ENCODE measurements around the gene RALGPS1. TPM values are rescaled to one million over a fixed set of nuclear protein-coding genes. Genes with fewer than 3 reads are reported as not detected.

The RALGPS1 gene
- polyA plus RNA-seq, 3 donors = 0.60 to 4.6 (median 1.3) TPM

DNA sequence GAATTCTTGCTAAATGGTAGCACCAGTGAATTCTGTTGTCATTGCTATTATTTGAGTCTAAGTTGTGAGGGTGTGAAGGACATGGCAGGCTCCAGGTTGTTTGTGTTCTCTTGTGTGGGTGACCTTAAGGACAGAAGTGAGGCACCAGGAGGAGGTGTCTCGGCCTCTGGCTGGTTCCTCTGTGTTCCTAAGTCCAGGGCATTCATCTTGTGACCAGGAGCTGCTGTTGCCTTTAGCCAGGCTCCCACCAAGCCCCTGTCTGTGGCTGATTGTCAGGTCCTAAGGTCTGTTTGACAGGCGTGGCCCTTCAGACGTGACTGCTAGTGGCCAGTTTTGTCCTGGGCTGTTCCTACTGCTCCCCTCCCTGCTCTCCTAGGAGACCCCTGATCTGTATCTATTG is 118.5 kb downstream of the RALGPS1 start:
- Mint-ChIP-seq H3K4me1 (no peaks in the 10 kb centered on the region), H3K27ac (no peak overlapping the region), H3K9me3 (no peaks in the 10 kb centered on the region), H3K4me3 (no peak overlapping the region), H3K36me3 (no peaks in the 10 kb centered on the region), H3K27me3 (ENCODE audit: low read depth in 3 of 3) (peaks cover 2 to 10% (median 5%) of the 10 kb centered on the region in 3 donors)
- Histone ChIP-seq H3K79me2 (ENCODE audit: insufficient read depth, low read length) (no peaks in the 10 kb centered on the region), H3K36me3 (replicated peaks in 1 of 2; ENCODE audit: control insufficient read depth in 1 of 2, insufficient read depth in 2 of 2, low read length in 2 of 2) (no peaks in the 10 kb centered on the region), H3K9me3 (replicated peaks in 1 of 2; ENCODE audit: control insufficient read depth in 1 of 2, insufficient read depth in 1 of 2, low read length in 2 of 2) (no peaks in the 10 kb centered on the region), H4K20me1 (ENCODE audit: insufficient read depth, low read length) (no peaks in the 10 kb centered on the region), H3K4me1 (ENCODE audit: control insufficient read depth in 1 of 2, insufficient read depth in 2 of 2, low read length in 2 of 2) (no peaks in the 10 kb centered on the region), H3K27me3 (ENCODE audit: control insufficient read depth in 2 of 2, insufficient read depth in 2 of 2, low read length in 2 of 2) (no peaks in the 10 kb centered on the region), H3K4me3 (replicated peaks in 1 of 3; ENCODE audit: low read depth in 2 of 3, low read length in 3 of 3) (no peak overlapping the region), H3K27ac (ENCODE audit: low read depth in 1 of 2, low read length in 2 of 2) (no peak overlapping the region), H3K4me2 (replicated peaks; ENCODE audit: extremely low read depth, low read length, poor library complexity, severe bottlenecking) (no peak overlapping the region), H2AFZ (ENCODE audit: insufficient read depth, low read depth, low read length, poor library complexity, severe bottlenecking) (no peak overlapping the region), H3K9ac (ENCODE audit: insufficient read depth, low read length, poor library complexity, severe bottlenecking) (no peak overlapping the region)
- DNase-seq = no peak
- 96% methylated on average over 3 of the region's 3 CpGs for WGBS (ENCODE audit: insufficient coverage)
- intact Hi-C loops (cut with micrococcal nuclease) = no loop called here
- TF ChIP-seq, protein P1, sequence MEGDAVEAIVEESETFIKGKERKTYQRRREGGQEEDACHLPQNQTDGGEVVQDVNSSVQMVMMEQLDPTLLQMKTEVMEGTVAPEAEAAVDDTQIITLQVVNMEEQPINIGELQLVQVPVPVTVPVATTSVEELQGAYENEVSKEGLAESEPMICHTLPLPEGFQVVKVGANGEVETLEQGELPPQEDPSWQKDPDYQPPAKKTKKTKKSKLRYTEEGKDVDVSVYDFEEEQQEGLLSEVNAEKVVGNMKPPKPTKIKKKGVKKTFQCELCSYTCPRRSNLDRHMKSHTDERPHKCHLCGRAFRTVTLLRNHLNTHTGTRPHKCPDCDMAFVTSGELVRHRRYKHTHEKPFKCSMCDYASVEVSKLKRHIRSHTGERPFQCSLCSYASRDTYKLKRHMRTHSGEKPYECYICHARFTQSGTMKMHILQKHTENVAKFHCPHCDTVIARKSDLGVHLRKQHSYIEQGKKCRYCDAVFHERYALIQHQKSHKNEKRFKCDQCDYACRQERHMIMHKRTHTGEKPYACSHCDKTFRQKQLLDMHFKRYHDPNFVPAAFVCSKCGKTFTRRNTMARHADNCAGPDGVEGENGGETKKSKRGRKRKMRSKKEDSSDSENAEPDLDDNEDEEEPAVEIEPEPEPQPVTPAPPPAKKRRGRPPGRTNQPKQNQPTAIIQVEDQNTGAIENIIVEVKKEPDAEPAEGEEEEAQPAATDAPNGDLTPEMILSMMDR (IDR thresholded peaks at IDR 0.05) = no peak

DNA sequence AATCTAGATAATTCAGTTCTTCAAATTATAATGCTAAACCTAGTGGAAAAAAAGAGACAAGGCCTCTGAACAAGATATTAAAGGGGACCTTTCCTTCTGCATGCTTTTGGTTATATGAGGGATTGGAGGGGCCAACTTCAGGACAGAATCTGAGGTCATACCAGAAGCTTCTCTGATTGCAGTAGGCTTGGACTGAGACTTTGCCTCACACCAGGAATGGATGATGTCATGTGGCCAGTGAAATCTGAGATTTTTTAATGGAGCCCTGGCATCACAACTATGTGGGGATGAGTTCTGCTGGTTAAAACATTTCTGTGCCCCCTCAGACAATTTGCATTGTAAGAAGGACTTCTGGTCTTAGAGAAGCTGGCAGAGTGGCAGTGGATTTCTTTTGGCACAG is 119.2 kb downstream of the RALGPS1 start:
- no peaks in the 10 kb centered on the region for H4K20me1 ChIP-seq (ENCODE audit: insufficient read depth, low read length)
- Mint-ChIP-seq H3K4me1 (no peaks in the 10 kb centered on the region), H3K36me3 (no peaks in the 10 kb centered on the region), H3K4me3 (no peak overlapping the region), H3K27ac (no peak overlapping the region), H3K27me3 (ENCODE audit: low read depth in 3 of 3) (peaks cover 2 to 10% (median 5%) of the 10 kb centered on the region in 3 donors), H3K9me3 (no peaks in the 10 kb centered on the region)
- no peaks in the 10 kb centered on the region for H3K27me3 ChIP-seq (ENCODE audit: control insufficient read depth in 2 of 2, insufficient read depth in 2 of 2, low read length in 2 of 2)
- DNase-seq = no peak
- no peak overlapping the region for H3K9ac ChIP-seq (ENCODE audit: insufficient read depth, low read length, poor library complexity, severe bottlenecking)
- H3K9me3 ChIP-seq (replicated peaks in 1 of 2; ENCODE audit: control insufficient read depth in 1 of 2, insufficient read depth in 1 of 2, low read length in 2 of 2) = no peaks in the 10 kb centered on the region
- H3K4me2 ChIP-seq (replicated peaks; ENCODE audit: extremely low read depth, low read length, poor library complexity, severe bottlenecking) = no peak overlapping the region
- H3K36me3 ChIP-seq (replicated peaks in 1 of 2; ENCODE audit: control insufficient read depth in 1 of 2, insufficient read depth in 2 of 2, low read length in 2 of 2) = no peaks in the 10 kb centered on the region
- H3K4me1 ChIP-seq (ENCODE audit: control insufficient read depth in 1 of 2, insufficient read depth in 2 of 2, low read length in 2 of 2) = peaks cover 0 to 2% of the 10 kb centered on the region in 2 donors
- no peak overlapping the region for H3K4me3 ChIP-seq (replicated peaks in 1 of 3; ENCODE audit: low read depth in 2 of 3, low read length in 3 of 3)
- TF ChIP-seq, protein P1 (IDR thresholded peaks at IDR 0.05) = no peak
- no peaks in the 10 kb centered on the region for H3K79me2 ChIP-seq (ENCODE audit: insufficient read depth, low read length)
- H3K27ac ChIP-seq (ENCODE audit: low read depth in 1 of 2, low read length in 2 of 2) = no peak overlapping the region
- intact Hi-C loops (cut with micrococcal nuclease) = no loop called here
- no peak overlapping the region for H2AFZ ChIP-seq (ENCODE audit: insufficient read depth, low read depth, low read length, poor library complexity, severe bottlenecking)

Measured in CD14-positive monocyte (primary cell).